Head of caudate nucleus (tissue), 42 donors: ENCODE measurements around the gene MBOAT1.

Source experiments
- DNase-seq, 42 donors: peaks; one replicate each; pipeline versions ENCODE4 v3.0.0 to v3.0.0-alpha.2; 2020 to 2021; ENCODE audit warnings: mixed read lengths in 7 of 42
- intact Hi-C: fragments of 100-400 bp; cut with DNase I; formaldehyde crosslinking; loops from one replicate; pipeline ENCODE4 v1.15.0; 2022

Gene MBOAT1

GRCh38 chr6:20071998-20072397 lies 140.3 kb downstream of the MBOAT1 start:
- no peak for DNase-seq
- intact Hi-C loops, result no loop called here

DNA sequence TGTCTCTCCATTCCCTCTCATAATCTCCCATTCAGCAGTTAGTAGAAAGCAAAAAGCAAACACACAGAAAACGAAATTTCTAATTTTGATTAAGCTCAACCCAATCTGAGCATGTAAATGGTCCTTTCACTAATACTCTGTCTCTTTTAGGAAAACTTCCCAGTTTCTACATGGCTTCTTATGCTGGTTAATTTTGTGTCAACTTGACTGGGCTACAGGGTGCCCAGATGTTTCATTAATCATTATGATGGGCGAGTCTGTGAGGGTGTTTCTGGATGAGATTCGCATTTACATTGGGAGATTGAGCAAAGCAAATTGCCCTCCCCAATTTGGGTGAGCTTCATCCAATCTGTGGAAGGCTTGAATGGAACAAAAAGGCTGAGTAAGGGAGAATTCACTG lies 142.2 kb downstream of the MBOAT1 start:
- no peak for DNase-seq
- intact Hi-C loops, result no loop called here

DNA sequence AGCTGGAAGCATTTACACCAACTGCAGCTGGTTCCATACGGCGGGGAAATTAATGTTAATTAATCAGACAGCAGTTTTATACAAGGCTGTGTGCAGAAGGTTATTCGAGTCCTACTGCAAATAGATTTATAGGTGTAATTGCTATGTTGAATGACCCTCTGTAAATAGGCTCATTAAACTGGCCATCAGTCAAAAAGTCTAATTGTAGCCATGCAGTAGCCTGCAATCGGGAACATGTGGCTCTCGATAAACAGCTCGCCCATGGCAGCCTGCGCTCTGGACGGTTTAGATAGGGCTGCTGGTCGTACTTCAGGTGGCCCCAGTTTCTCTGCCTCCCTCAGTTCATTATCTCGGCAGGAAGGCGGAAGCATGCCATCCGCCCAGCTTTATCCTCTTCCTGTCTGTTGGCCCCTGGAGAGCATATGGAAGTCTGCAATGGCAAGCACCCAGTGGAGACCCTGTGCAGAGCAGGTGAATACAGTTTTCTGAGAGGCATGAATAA lies 143.2 kb downstream of the MBOAT1 start:
- no peak for DNase-seq
- intact Hi-C loops, result no loop called here

- intact Hi-C loops, result no loop called here
- no peak for DNase-seq
Measured at GRCh38 chr6:20068421-20068988, 143.8 kb downstream of the MBOAT1 start.

DNA sequence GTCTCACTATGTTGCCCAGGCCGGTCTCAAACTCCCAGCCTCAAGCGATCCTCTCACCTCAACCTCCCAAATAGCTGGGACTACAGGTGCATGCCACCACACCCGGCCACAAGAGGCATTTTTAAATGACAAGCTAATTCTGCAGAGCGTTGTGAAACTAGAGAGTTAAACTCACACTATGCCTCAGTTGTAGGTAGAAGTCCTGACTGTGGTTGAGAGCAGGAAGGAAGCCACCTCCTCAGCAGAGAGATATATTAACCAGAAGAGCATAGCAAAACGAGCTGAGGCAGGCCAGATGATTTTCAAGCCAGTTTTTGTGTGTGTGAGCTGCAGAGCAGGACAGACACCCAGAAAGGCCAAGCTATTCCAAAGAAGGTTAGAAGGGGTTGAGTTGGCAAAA lies 150.3 kb downstream of the MBOAT1 start:
- intact Hi-C loops, result no loop called here
- DNase-seq, result no peak

DNA sequence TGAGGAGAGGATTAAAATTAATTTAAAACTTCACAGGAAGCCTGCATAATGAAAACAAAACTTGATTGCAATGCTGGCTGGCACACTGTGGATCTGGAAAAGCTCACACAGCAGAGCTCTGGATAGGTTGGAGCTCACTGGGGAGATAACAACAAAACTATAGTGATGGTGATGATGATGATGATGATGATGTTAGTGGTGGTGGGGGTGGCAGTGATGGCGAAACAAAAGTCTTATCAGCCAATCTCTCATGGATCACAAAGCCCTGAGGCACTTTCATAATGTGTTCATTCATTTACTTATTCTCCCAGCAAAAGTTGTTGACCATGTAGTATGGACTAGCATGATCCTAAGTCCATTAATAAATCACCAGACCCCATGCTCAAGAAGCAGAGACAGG lies 152.0 kb downstream of the MBOAT1 start:
- intact Hi-C loops, result no loop called here

DNA sequence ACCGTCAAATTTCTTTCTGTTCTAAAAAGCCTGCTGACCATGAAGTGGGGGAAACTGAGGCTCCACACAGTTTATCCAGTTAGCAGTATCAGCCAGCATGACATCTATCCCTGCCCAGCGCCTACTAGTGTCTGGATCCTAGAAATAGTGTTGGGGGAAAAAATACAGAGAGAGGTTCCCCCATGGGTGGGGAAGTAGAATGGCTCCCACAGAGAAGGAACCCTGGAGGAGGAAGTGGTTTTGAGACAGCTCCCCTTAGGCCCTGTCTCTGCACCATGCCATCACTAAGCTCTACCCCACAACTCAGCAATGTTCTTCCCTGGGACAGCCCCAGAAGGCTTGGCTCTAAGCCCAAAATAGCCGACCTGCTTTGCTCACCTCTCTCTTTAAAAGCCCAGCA lies 153.4 kb downstream of the MBOAT1 start:
- intact Hi-C loops, result loop anchor here (10.0 kb wide), 2 partner anchors 1314 to 1454 kb away; no protein-coding TSS in a partner anchor
- DNase-seq, result no peak

More for the DNA sequence above, 152.0 kb downstream of the MBOAT1 start:
- no peak for DNase-seq

DNA sequence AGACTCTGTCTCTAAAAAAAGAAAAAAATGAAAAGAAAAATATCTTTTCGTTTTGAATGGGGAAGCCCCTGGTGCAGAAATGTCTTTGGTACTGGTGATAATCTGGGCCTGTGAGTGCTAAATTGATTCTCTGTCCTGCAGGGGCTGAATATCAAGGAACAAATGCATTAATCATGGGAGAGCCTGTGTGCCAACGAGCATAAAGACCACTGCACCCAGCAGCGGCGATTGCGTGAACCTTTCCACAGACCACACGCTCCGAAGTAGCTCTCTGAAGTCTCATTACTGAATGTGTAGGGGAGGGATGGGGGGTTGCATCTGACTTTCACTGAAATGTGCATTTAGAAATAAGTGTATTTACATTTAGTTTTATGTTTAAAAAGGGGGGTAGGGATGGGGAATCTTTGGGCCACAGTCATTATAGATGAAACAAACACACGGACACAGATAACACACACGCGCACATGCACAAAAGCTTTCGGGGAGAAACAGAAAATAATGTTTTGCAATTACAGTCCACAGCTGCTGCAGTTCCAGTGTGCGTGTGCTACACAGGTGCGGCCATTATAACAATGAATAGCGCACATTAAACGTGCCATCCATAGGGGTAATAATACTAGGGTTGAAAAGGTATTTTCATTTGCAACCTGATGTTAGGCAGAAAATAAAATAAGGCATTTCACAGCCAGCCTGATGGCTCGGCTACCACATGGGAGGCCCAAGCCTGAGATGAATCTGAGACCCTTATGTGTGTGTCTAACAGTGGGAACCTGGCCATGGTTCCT lies 154.0 kb downstream of the MBOAT1 start:
- DNase-seq, result no peak
- intact Hi-C loops, result loop anchor here (10.0 kb wide), 2 partner anchors 1314 to 1454 kb away; no protein-coding TSS in a partner anchor

GRCh38 chr6:20056350-20056992 lies 155.8 kb downstream of the MBOAT1 start:
- peak in 10 of 42 donors; percentile 7 to 59 (median 23) for DNase-seq
- intact Hi-C loops, result loop anchor here (10.0 kb wide), 2 partner anchors 1312 to 1452 kb away; no protein-coding TSS in a partner anchor

DNA sequence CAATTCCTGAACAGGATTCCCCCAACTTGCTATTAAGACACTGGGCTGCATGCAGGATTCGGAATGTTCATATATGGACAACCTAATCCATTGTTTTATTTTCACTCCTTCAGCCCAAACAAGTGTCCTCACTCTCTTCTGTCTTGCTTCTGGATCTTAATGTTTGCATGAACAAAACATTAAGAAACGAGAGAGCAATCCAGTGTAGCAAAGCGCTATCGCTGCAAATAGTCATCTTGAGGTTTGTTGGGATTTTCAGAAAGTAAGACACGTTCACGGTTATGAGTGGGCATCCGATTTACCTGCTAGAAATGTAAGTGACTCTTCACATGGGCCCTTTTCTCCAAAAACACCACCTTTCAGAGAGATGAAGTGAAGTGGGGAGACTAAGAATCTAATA lies 156.4 kb downstream of the MBOAT1 start:
- no peak for DNase-seq
- intact Hi-C loops, result loop anchor here (10.0 kb wide), 2 partner anchors 1311 to 1451 kb away; no protein-coding TSS in a partner anchor
